Heart left ventricle (tissue), 16 donors: ENCODE measurements around the gene POLR3F. TPM values are rescaled to one million over a fixed set of nuclear protein-coding genes. Genes with fewer than 3 reads are reported as not detected.
A peak's percentile ranks its signal among the peaks of the same experiment; 100 is the strongest.

Experiments
- ATAC-seq, 4 donors: fragments of 200-7000 bp; cut with Tn5 transposase; one replicate each; pipeline ENCODE4 v1.9.1; 2020 to 2022; ENCODE audit warnings: moderate library complexity in 4 of 4, mild to moderate bottlenecking in 3 of 4, moderate number of reproducible peaks in 1 of 4
- DNase-seq, 5 donors: peaks; one replicate each; pipeline ENCODE4 v3.0.0-alpha.2; 2020
- H3K27ac ChIP-seq, 12 donors: fragments of 200-600 bp; sonication (generic) in 4 of 12; one replicate each; pipeline versions ENCODE4 v1.5.0 to v1.8.0; 2016 to 2022; ENCODE audit warnings: mild to moderate bottlenecking in 2 of 12
- H3K27me3 ChIP-seq, 9 donors: fragments of 200-600 bp; sonication (generic) in 2 of 9; one replicate each; pipeline versions ENCODE4 v1.5.1 to v1.8.0; 2016 to 2022; ENCODE audit warnings: mild to moderate bottlenecking in 3 of 9
- H3K36me3 ChIP-seq, 9 donors: fragments of 200-600 bp; sonication (generic) in 2 of 9; one replicate each; pipeline versions ENCODE4 v1.5.0 to v1.8.0; 2018 to 2022; ENCODE audit warnings: mild to moderate bottlenecking in 2 of 9
- H3K4me1 ChIP-seq, 12 donors: fragments of 200-600 bp; sonication (generic) in 4 of 12; one replicate each; pipeline versions ENCODE4 v1.5.0 to v1.8.0; 2016 to 2022; ENCODE audit warnings: mild to moderate bottlenecking in 3 of 12
- H3K4me3 ChIP-seq, 12 donors: fragments of 200-600 bp; sonication (generic) in 4 of 12; one replicate each; pipeline versions ENCODE4 v1.5.0 to v1.8.0; 2017 to 2022; ENCODE audit warnings: mild to moderate bottlenecking in 9 of 12, moderate library complexity in 4 of 12
- H3K9me3 ChIP-seq, 12 donors: fragments of 200-600 bp; sonication (generic) in 4 of 12; one replicate each; pipeline versions ENCODE4 v1.5.0 to v1.8.0; 2016 to 2022; ENCODE audit warnings: mild to moderate bottlenecking in 1 of 12
- CTCF ChIP-seq, 12 donors: fragments of 200-600 bp; sonication (generic) in 4 of 12; IDR thresholded peaks; one replicate each; pipeline versions ENCODE4 v1.5.0 to v1.8.0; 2018 to 2022; ENCODE audit warnings: antibody characterized with exemption in 12 of 12, mild to moderate bottlenecking in 5 of 12
- POLR2A ChIP-seq, 2 donors: fragments of 450-650 bp; IDR thresholded peaks; one replicate each; pipeline ENCODE4 v1.6.1; 2017; ENCODE audit warnings: antibody characterized with exemption in 2 of 2, mild to moderate bottlenecking in 2 of 2, moderate library complexity in 2 of 2
- WGBS, 4 donors: extraction: QIAGEN DNeasy Blood & Tissue Kit in 2 of 4; methylation state at CpG; one replicate each; pipeline versions ENCODE4 v1.1.5 to v1.1.7; 2013 to 2018; 5-methylcytosine and 5-hydroxymethylcytosine counted together
- intact Hi-C, 10 donors: fragments of 100-400 bp; cut with DNase I; formaldehyde crosslinking; loops; one replicate each; pipeline versions ENCODE4 v1.11.1 to v1.14.2; 2022
- polyA plus RNA-seq, 2 donors: library from polyadenylated mRNA; stranded (reverse); fragments of 200-250 nt; gene quantifications; one replicate each; pipeline ENCODE4 v1.2.3, GENCODE V29; 2013
- total RNA-seq, 9 donors: library from RNA; depleted of rRNA in 2 of 9; stranded (reverse); fragments of >200 nt in 2 of 9; fragmentation: NEBNext Ultra II Directional in 3 of 9; extraction: Animal tissue kit (Norgen Biotek cat#: 25700) in 3 of 9; gene quantifications; one replicate each; pipeline versions ENCODE4 v1.1.0 to v1.2.4, GENCODE V29; 2016 to 2023
- donor health status: ischemic (EF 13 %, LVEDD 7.1; RV severe dilation, severe dysfunction).
- donor health status: healthy with polysubstance abuse.
- donor health status: DM: no; HTN: yes; CAD: no.
- donor health status: DM: no; HTN: no; CAD: no.
- donor health status: ischemic (EF 25% LVEDD 6.9; RV normal size, moderate dysfunction).
- donor health status: ischemic (EF 25% LVEDD 5.7; RV mildly dilated, moderate dysfunction).
- donor health status: healthy.
- donor health status: DM: yes; HTN: yes; CAD: no.
- donor health status: ischemic (EF 35%, LVEDD 5.7; RV mildly dilated, moderate dysfunction).
- donor health status: nonischemic (EF 11% LVEDD 7.7; RV severe dilation, severe dysfunction).
- donor health status: DM: yes; HTN: yes; CAD: no.
- donor health status: PGD.
- donor health status: ischemic (EF 29% LVEDD 5.4; RV normal size, mild dysfunction).
- donor health status: nonischemic (EF 23%, LVEDD 6.1; RV moderate dilation, normal function).

The POLR3F gene
- total and polyA plus RNA-seq, 11 donors, result 5.2 to 12.0 (median 8.0) TPM

GRCh38 chr20:18428490-18429173 is 38.6 kb upstream of the POLR3F start:
- Histone ChIP-seq H3K4me1 (peaks cover 0 to 10% (median 0%) of the 10 kb centered on the region in 12 donors), H3K27ac (no peak overlapping the region), H3K36me3 (no peaks in the 10 kb centered on the region), H3K27me3 (no peaks in the 10 kb centered on the region), H3K9me3 (no peaks in the 10 kb centered on the region), H3K4me3 (no peak overlapping the region)
- TF ChIP-seq POLR2A (IDR thresholded peaks at IDR 0.05) (no peak), CTCF (IDR thresholded peaks at IDR 0.05) (no peak)
- DNase-seq, result peak in 3 of 5 donors; percentile 27 to 29 (median 27)
- ATAC-seq, result peak in 3 of 4 donors; percentile 33 to 41 (median 34)
- WGBS, 4 donors, result 44 to 54% (median 47%) methylated on average over 3 of the region's 3 CpGs
- intact Hi-C loops, result no loop called here

DNA sequence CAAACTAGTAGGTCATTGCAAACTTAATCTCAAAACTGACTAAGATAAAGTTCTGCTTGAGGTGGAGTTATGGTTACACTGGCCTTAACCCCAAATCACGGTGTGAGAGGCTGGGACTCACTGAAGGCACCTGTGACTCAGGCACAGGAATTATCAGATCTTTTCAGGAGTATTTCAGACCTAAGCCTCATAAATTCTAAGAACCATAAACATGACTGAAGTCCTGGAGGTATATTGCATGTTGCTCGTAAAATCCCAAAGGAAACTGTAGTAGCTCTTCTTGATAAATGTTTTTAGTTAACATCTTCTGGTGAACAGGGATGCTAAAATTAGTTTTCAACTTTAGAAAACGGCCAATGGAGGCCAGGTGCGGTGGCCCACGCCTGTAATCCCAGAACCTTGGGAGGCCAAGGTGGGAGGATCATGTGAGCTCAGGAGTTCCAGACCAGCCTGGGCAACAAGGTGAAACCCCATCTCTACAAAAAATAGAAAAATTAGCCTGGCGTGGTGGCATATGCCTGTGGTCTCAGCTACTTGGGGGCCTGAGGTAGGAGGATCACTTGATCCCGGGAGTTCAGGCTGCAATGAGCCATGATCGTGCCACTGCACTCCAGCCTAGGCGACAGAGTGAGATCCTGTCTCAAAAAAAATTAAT is 36.9 kb upstream of the POLR3F start:
- H3K27ac ChIP-seq, result no peak overlapping the region
- no peak overlapping the region for H3K4me3 ChIP-seq
- intact Hi-C loops, result no loop called here
- H3K36me3 ChIP-seq, result no peaks in the 10 kb centered on the region
- WGBS, 4 donors, result 94 to 99% (median 95%) methylated on average over 9 of the region's 9 CpGs
- peaks cover 0 to 10% (median 0%) of the 10 kb centered on the region in 12 donors for H3K4me1 ChIP-seq
- H3K27me3 ChIP-seq, result no peaks in the 10 kb centered on the region
- no peak for ATAC-seq
- TF ChIP-seq CTCF (IDR thresholded peaks at IDR 0.05), result no peak
- no peak for TF ChIP-seq POLR2A (IDR thresholded peaks at IDR 0.05)
- H3K9me3 ChIP-seq, result no peaks in the 10 kb centered on the region
- DNase-seq, result no peak

DNA sequence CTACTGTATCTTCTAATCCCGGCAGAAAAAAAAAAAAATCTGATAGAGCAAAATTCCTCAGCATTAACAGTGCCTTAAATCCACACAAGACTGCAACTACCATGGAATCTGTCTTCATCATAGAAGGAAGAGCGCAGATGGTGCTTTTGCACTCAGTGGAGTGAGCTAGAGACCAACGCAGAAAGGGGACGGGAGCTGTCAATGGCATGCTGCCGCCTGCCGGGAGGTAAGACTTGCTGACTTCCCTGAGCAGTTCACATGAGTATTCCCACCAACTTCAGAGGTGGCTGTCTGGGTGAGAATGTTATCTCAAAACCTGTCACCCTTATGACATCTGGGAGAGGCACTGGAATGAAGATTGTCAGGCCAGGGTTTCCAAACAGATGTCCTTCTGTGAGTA is 36.0 kb upstream of the POLR3F start:
- no peak for TF ChIP-seq POLR2A (IDR thresholded peaks at IDR 0.05)
- TF ChIP-seq CTCF (IDR thresholded peaks at IDR 0.05), result peak in 1 of 12 donors; percentile 19
- WGBS, 4 donors, result 61 to 73% (median 66%) methylated on average over 6 of the region's 6 CpGs
- no peak for DNase-seq
- no peaks in the 10 kb centered on the region for H3K9me3 ChIP-seq
- no peaks in the 10 kb centered on the region for H3K36me3 ChIP-seq
- H3K27ac ChIP-seq, result no peak overlapping the region
- H3K4me1 ChIP-seq, result peaks cover 0 to 10% (median 0%) of the 10 kb centered on the region in 12 donors
- no peak overlapping the region for H3K4me3 ChIP-seq
- intact Hi-C loops, result no loop called here
- no peaks in the 10 kb centered on the region for H3K27me3 ChIP-seq
- peak in 1 of 4 donors; percentile 48 for ATAC-seq

- no peak for ATAC-seq
- WGBS, 4 donors, result 74 to 82% (median 78%) methylated on average over 2 of the region's 2 CpGs
Observed at GRCh38 chr20:18436847-18437246, 30.3 kb upstream of the POLR3F start.

More at GRCh38 chr20:18436847-18437246, 30.3 kb upstream of the POLR3F start:
- TF ChIP-seq POLR2A (IDR thresholded peaks at IDR 0.05) (no peak), CTCF (IDR thresholded peaks at IDR 0.05) (no peak)
- H3K36me3 ChIP-seq, result no peaks in the 10 kb centered on the region
- no peak overlapping the region for H3K4me3 ChIP-seq
- intact Hi-C loops, result no loop called here
- H3K9me3 ChIP-seq, result no peaks in the 10 kb centered on the region
- H3K27me3 ChIP-seq, result no peaks in the 10 kb centered on the region
- DNase-seq, result no peak
- H3K4me1 ChIP-seq, result no peaks in the 10 kb centered on the region
- H3K27ac ChIP-seq, result no peak overlapping the region
